GM12865 (cell line): ENCODE measurements around the gene TRIM28.

Experiments
- DNase-seq: peaks from one replicate; pipeline ENCODE4 v3.0.0; 2010; ENCODE audit warnings: low read depth
- H3K4me3 ChIP-seq: 2 replicates; pipeline ENCODE4 v1.5.1; 2011; ENCODE audit warnings: mild to moderate bottlenecking, low read depth, low read length, control low read depth
- TF ChIP-seq, protein P1 (sequence below): IDR thresholded peaks from 2 replicates; pipeline ENCODE4 v1.5.1; 2011; ENCODE audit warnings: low read length, control low read depth, low read depth, inconsistent platforms; ENCODE audit not compliant: insufficient read depth; ENCODE audit errors: missing control alignments

TRIM28 gene

DNA sequence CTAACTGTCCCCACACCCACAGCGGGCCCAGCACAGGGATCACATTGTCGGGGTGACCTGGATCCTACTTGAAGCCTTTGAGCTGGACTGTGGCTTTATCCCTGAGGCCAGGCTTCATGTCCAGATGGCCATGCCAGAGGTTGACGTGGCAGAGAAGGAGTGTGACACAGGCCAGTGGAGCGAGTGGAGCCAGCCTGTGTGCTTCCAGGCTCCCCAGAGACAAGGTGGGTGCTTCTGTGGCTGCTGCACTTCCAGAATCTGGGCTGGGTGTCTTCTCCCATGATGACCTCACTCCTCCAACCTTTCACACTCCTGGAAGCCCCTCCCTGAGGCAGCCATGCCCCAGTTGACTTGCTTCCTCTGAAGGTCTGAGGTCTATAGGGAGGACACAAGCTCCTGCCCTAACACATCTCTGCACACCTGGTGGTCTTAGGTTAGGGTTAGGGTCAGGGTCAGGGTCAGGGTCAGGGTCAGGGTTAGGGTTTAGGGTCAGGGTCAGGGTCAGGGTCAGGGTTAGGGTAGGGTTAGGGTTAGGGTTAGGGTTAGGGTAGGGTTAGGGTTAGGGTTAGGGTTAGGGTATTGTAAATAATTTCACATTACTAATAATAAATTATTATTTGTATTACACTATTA is 42.4 kb downstream of the TRIM28 start:
- no peak for DNase-seq
- TF ChIP-seq, protein P1, sequence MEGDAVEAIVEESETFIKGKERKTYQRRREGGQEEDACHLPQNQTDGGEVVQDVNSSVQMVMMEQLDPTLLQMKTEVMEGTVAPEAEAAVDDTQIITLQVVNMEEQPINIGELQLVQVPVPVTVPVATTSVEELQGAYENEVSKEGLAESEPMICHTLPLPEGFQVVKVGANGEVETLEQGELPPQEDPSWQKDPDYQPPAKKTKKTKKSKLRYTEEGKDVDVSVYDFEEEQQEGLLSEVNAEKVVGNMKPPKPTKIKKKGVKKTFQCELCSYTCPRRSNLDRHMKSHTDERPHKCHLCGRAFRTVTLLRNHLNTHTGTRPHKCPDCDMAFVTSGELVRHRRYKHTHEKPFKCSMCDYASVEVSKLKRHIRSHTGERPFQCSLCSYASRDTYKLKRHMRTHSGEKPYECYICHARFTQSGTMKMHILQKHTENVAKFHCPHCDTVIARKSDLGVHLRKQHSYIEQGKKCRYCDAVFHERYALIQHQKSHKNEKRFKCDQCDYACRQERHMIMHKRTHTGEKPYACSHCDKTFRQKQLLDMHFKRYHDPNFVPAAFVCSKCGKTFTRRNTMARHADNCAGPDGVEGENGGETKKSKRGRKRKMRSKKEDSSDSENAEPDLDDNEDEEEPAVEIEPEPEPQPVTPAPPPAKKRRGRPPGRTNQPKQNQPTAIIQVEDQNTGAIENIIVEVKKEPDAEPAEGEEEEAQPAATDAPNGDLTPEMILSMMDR: no peak
- H3K4me3 ChIP-seq: no peak overlapping the region
